Midbrain (tissue), 1 donor: ENCODE measurements around the gene CREB3.
A peak's percentile ranks its signal among the peaks of the same experiment; 100 is the strongest.

Experiments used
- DNase-seq: peaks from one replicate; lab custom pipeline; 2025; lab: John Stamatoyannopoulos, UW

The CREB3 gene

DNA sequence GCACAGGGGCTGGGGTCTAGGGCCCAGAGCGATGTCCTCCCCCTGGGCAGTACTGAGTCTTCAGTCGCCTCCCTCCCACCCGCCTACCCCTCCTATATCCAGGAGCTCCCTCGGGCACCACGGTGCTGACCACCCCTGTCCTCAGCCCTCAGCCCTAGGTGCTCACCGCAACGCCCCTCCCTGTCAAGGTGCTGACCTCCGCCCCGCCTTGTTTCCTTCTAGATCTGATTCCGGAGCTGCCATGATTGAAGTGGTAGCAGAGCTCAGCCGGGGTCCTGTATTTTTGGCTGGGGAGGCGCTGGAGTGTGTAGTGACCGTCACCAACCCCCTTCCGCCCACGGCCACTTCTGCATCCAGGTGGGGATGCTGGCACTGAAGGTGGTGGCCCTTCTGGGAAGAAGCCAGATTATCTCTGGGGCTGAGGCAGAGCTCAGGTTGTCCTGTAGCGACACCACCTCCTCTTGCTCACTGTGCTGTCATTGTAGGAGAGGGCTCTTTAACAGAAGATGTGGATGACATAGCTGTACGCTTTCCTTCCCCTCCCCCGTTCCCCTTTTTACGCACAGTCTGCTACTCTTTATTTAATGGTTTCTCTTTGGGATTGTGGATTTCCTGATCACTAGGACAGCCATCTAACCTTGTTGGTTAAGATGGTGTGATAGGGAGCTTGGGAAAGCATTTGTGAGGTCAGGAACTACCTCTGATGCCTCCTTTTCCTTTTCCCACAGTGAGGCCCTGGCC, 17.2 kb downstream of the CREB3 start:
- DNase-seq: no peak

DNA sequence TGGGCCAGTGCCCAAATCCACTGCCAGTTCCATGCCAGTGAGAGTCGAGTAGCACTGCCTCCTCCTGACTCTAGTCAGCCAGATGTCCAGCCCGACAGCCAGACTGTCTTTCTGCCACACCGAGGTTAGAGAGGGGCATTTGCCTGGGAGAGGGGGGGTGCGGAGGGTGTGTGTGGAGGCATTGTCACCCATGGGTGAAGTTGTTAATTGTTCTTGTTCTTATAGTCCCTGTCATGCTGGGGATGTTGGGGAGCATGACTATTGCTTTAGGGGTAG, 17.7 kb downstream of the CREB3 start:
- DNase-seq: no peak

DNA sequence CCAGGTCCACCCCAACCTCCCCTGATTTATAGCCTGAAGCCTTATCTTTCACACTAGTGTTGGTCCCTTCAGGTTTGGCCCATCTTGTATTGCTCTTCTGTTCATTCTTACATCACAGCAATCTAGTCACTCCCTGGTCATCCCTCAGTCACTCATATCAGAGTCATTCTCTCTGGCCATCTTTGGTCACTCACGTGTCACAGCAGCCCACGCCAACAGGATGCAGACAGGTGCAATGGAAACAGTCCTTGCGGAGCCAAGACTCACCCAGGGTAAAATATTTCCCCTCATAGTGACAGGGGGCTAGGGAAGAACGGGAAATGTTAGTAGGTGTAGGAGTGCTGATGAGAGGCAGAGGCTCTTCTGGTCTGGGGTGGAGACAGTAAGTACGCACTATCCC, 21.0 kb downstream of the CREB3 start:
- no peak for DNase-seq

DNA sequence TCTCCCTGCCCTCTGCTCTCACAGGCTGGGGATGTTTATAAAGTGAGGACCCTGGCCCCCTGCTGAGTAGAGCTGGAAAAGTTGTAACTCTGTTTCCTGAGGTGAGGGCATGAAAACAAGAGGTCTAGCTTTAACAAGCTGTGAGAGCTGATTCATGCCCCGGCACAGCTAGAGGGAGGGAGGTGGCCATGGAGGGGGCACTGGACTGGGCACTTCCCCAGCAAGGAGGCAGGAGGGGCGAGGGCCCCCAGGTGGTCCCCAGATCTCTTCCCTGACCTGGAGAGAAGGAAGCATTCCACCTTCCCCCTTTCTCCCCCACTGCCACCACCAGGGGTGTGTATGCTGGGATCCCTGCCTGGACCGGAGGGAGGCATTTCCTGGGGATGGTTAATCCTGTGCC, 21.8 kb downstream of the CREB3 start, which contains the start of gene MSMP:
Gene MSMP, minus strand, starts transcription at position 13 of the 400 bp plus-strand sequence. CDS start 147 bp downstream, outside the sequence.
- no peak for DNase-seq

DNA sequence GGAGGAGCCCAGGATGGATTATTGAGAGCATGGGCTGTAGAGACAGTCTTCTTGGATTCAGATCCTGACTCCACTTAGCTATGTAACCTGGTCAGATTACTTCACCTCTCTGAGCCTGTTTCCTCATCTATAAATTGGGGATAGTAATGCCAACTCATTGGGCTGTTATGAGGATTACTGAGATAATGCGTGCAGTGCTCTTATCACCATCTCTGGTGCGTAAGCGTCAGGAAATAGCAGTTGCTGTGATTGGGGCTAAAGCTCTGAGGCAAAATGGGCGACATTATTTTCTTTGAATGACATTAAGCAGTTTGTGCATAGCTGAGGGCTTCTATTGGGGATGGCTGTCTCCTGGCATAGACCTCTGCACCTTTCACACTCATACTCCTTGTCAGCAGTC, 22.6 kb downstream of the CREB3 start:
- no peak for DNase-seq

DNA sequence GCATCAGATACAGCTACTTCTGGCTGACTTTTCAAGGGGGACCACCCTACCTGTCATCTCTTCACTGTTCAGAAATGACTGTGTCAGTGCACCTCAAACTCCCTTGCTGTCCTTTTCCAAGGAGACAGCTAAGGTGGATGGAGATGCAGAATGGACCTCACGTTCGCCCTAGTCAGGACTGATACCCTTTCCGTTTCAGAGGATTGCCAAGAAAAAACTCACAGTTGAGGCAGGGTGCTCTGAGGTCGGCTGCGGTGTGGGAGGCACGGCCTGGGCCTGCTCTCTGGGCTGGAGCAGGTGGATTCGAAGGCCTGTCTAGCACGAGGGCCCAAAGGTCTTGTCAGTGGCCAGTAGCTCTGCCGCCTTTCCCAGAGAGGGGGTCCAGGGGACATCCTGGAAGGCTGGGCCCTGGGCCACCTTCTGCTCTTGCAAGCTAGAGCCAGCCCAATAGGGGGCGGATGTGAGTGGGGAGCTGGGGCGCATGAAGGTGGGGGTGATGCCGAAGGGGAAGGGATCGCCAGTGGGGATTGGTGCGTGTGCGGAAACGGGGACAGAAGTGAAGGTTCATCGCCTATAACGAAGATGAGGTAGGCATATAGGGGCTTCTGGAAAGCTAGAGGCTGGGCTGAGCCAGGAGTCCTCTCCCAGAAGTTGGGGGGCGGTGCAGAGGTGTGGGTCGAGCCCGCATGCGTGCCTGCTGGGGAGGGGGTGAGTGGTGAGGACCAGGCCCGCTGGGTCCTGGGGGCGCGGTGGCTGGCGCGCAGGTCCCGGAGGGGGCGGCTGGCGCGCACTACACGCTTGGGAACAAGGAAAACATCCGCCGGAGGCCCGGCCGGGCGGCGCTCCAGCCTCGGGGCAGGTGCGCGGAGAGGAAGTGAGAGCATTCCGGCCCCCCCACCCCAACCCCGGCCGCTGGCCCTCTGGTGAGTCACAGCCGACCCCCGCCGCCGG, 24.1 kb downstream of the CREB3 start:
- peak; percentile 48 for DNase-seq

DNA sequence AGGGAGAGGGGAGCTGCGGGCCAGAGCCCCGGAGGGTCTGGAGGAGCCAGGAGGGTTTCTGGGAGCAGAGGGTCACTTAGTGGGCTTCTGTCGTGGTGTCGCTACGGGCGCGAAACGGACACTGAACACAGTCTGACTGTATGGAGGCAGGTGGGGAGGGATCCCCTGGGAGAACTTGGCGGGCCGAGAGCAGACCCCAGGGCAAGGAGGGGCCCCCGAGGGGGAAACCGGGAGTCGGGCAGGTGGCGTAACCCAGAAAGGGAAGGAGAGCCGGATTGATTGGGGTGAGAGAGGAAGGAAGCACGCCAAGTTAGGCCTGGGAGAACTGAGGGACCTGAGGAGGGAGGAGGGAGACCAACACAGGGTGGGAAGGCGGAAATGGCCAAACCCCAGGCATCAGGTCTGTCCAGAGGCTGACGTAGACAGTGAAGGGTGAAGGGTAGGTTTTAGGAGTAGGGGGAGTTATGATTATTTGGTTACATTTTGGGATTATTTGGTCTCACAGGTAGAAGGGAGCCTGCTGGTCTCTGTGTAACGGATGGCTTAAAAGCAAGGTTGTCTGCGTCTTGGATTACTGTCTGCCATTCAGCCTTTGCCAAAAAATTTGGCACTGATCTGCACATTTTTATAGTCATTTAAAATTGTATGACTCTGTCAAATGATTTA, 24.9 kb downstream of the CREB3 start:
- DNase-seq: peak; percentile 28

DNA sequence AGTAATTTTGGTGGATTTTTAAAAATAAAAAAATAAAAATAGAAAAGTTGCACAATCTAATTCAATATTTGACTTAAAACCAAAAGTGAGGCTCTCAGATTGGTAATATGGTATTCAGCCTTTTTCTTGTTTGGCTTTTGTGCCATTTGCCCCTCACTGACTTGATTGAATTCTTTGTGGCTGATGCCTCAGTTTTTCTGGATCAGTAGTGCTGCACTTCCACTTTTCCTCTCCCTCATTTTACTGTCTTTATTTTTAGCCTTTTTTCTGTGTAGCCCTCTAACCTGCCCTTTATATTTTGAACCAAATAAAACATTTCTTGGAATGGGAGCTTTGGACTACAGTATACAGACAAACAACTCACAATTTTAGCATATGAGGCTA, 25.4 kb downstream of the CREB3 start:
- no peak for DNase-seq

DNA sequence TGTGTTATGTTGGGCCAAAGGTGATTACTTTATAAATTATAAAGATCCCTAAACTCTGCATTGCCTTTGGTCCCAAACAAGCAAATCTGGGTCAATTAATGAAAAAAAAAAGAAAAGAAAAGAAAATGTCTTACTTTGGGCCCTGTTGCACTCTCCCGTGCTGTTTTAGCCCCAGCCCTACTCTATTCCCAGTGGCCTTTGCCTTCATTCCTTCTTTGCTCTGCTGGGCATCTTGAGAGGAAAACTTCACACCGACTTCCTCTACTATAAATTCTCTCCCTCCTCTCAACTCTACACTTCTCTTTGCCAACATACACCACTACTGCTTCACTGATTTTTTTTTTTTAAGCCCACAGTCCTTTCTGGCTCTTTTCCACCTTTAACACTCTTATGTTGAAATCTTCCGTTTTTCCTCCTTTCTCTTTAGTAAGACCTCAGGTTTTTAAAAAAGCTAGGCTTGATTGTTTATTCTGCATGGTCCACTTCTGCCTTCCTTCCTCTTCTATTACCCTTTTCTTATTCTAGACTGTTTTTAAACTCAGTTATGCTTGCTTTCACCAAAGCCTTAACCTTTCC, 26.1 kb downstream of the CREB3 start:
- DNase-seq: no peak

DNA sequence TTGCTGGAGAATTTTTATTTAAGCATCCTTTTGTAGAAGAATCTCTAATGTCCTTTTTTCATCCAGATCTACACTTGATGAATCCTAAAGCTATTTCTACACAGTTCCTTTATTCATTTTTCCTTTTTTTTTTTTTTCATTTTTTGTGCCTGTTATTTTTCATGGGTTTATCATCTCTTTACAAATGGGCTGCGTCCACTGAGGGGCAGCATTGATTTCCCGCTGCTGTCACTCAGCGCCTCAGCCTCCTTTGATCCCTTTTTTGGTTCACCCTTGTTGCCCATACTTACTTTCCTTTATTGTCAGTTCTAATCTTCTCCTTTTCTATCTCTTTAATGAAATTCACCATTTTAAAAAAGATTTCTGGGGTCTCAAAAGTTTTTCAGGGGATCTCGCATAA, 27.3 kb downstream of the CREB3 start:
- DNase-seq: no peak

DNA sequence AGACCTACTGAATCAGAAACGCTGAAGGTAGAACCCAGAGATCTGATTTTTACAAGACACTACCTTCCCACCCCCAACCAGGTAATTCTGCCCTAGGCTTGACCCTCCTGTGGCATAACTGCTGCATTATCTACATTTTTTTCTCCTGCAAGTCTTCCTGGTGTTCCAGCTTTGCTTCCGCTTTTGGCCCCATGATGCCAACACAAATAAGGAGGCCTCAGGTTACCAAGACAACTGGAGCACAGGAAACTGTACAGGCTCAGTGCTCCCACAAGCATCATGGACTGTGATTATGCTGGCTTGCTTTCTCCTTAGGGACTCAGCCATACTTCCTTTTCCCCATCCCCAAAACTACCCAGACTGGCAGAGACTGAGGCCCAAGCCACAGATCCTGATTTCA, 28.2 kb downstream of the CREB3 start:
- DNase-seq: no peak

DNA sequence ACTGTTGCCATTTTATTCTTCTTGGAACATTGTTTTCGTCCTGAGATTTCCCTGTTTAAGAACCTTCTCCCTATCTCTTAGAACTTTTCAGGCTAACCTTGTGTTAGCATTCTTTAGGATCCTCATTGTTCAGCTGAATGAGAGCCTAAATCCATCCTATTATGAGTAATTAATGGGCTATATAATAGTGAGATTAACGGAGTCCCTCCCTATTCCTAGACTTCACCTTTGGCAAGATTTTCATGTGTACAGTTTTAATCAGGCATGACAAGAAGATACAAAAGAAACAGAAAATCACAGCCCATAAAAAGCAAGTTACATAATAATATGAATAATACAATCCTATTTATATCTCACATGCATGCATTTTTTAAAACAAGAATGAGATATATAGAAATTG, 30.7 kb downstream of the CREB3 start:
- DNase-seq: no peak

DNA sequence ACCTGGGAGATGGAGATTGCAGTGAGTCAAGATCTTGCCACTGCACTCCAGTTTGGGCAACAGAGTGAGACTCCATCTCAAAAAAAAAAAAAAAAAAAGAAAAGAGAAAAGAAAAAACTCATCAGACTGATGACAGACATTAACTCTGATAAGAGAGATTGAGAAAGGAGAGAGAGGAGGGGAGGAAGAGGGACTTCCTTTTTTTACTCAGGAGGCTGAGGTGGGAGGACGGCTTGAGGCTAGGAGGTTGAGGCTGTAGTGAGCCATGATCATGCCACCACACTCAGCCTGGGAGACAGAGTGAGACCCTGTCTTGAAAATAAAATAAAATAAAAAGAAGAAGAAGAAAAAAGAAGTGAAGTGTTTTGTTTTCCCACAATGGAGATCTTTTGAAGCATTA, 31.3 kb downstream of the CREB3 start:
- no peak for DNase-seq

DNA sequence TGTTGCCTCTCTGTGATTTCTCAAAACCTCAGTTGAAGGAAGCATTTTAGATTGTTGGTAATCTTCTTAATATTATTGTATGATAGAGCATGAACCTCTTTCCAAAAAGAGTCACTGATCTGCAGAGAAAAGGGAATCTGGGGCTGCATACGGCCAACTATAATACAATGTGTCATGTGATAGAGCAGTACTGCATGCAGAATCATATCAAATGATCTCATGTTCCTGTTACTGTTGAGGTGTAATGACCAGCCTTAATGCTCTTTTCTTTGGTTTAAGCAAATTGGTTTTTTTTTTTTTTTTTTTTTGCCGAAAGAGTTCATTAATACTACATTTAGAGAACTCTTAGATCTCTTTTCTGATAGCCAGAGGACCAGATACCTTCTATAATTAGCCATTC, 34.5 kb downstream of the CREB3 start:
- no peak for DNase-seq

DNA sequence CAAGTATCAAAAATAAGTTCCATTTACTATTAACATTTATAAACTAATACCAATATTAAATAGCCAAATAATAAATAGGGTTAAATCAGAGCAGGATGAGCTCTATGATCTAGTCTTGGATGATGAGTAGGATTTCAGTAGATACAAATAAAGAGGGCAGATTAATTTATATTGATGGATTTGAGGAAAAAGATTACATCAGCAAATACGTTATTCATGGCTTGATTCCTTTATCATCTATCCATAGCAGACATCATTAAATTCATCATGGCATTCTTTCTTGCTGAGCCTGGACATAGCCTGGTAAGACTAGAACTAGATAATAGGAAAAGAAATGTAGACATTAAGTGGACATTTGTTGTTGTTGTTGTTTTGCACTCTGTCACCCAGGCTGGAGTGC, 35.0 kb downstream of the CREB3 start:
- DNase-seq: no peak

DNA sequence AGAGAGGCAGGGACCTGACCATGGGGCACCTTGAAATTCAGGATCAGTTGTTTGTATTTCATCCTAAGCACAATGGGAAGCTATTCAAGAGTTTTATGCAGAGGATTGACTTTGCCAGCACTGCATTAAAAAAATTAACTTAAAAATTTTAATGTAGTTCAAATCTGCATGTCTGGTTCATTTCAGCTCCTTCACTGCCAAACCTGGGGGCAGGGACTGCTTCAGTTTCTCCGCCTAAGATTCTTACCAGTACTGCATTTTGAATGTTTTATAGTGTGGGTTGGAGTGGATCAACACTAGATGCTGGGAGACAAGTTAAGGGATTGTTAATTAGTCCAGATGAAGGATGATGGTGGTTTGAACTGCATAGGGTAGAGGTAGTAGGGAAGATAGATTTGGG, 37.3 kb downstream of the CREB3 start:
- DNase-seq: no peak

DNA sequence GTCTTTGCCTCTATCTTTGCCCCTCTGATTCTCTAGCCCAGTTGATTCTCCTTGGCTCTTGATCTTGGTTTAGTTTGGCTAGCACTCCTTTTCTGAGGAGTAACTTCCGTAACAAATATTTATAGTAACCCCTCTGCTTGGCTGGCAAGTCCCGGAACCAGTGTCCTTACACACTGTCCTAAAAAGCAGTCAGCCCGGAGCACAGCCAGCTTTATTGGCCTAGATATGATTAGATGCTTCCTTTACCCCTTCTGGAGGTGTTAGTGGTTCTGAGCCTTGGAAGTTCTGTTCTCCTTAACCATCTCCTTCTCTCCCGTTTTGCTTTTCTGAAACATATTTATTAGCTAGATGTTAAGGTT, 38.6 kb downstream of the CREB3 start:
- no peak for DNase-seq

DNA sequence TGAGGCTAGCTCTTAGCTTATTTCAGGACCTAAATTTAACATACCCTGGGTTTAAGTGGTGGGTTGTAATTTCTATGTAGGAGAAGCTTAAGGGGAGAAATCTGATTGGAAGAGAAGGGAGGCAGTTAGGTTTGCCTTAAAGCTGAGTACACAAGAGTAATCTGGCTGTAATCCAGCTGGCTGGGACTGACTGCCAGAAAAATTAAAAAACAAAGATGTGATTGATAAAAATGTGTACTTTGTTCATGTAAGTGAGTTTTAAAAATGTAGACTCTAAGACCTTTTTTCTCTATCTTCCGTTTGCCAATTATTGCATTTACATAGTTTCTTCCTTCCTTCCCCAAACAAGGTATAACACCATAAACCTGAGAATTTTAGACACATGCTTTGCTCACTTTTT, 39.1 kb downstream of the CREB3 start:
- DNase-seq: no peak

DNA sequence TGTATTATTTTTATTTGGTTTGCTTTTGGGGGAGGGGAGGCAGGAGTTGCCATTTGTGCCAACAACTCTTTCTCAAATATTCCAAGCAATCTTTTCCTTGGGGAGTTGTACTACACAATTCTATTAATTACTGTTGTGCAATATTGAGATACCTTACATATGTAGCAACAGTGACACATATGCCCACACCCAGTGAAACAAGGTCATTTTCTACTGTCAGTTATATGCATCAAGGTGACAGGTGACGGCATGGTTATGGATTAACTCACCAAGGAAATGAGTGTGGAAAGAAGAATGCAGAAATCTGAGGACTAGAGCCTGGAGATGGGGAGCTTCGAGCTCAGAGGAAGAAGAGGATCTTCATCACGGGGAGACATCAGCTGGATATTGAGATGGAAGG, 39.5 kb downstream of the CREB3 start:
- no peak for DNase-seq

DNA sequence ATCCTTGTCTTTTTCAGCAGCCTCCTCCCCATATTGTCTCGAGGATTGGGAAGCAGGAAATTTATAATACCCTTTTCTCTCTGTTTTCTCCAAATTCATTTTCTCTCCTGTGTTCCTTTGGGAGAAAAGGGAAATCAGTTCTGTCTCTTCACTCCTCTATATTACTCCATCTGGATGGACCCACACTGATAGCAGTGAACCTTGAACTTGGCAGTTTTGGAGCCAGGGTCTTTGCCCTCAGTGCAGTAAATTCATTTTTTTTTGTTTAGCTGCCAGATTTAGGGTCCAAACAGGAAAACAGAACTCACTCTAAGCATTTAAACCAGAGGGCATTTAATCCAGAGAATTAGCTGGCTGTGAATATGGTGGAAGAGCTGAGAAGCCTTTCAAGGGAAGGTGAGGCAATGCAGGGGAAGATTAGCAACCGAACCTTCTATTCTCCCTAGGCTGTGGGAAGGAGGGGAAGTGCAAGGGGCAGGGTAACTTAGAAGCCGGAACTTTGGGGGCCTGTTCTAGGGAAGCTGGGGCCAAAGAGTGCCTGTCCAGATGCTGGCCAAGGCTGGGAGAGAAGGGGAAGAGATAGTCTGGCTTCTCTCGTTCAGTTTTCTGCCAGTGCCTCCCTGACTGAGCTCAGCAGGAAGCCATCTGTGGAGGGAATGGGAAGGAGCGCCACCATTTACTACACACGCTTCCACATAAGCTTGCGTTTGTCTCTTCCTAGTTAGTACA, 42.6 kb downstream of the CREB3 start:
- peak; percentile 16 for DNase-seq

DNA sequence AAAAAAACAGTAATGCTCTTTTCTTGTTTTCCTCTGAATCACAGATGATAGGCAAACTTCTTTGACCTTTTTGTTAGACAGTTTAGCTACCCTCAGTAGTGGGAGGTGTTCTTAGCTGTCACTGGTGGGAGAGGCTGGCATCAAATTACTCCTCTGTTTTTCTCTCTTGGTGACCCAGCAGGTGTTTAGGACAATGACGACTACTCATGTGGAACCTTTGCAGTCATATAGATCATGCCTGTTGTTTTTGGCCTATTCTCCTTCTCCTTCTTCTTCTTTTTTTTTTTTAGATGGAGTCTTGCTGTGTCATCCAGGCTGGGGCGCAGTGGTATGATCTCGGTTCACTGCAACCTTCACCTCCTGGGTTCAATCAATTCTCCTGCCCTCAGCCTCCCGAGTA, 43.6 kb downstream of the CREB3 start:
- DNase-seq: no peak

DNA sequence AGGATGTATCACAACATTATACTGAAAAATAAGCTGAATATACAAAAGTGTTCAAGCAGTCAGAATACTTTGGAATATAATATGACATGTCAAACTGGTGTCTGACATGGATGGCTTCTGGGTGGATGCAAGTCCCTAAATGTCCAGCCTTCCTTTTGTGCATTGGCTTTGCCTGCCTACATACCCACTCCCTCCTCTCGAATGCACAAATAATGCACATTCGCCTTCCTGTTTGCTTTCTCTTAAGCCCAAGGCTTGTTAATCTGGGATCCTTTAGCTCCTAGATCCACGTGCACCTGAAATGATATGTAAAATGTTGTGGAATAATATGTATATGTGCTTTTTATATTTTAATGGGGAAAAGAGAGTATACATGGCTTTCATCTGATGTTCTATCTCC, 46.0 kb downstream of the CREB3 start:
- DNase-seq: no peak
